Mucosa of rectum (tissue), 2 donors: ENCODE measurements around the gene GNAI2.
"Not testable (repeated sequence)": the region's sequence is repeated elsewhere in the genome, so short reads cannot be mapped to it uniquely, and the experiment has no call there.

ENCODE experiments used
- H3K27ac ChIP-seq, 2 donors: one replicate each; pipeline ENCODE4 v1.7.0; 2013; ENCODE audit warnings: inconsistent platforms in 2 of 2, low read depth in 2 of 2, low read length in 2 of 2
- H3K27me3 ChIP-seq, 2 donors: one replicate each; pipeline ENCODE4 v1.7.0; 2013; ENCODE audit warnings: low read length in 2 of 2; ENCODE audit not compliant: control insufficient read depth in 2 of 2, insufficient read depth in 2 of 2
- H3K36me3 ChIP-seq, 2 donors: one replicate each; pipeline ENCODE4 v1.7.0; 2013; ENCODE audit warnings: low read length in 2 of 2; ENCODE audit not compliant: control insufficient read depth in 2 of 2, insufficient read depth in 2 of 2
- H3K4me1 ChIP-seq, 2 donors: one replicate each; pipeline ENCODE4 v1.7.0; 2013; ENCODE audit warnings: low read length in 2 of 2, mild to moderate bottlenecking in 1 of 2; ENCODE audit not compliant: control insufficient read depth in 2 of 2, insufficient read depth in 2 of 2
- H3K4me3 ChIP-seq, 2 donors: one replicate each; pipeline ENCODE4 v1.7.0; 2013; ENCODE audit warnings: low read length in 2 of 2
- H3K9ac ChIP-seq, 2 donors: one replicate each; pipeline ENCODE4 v1.7.0; 2013; ENCODE audit warnings: low read length in 2 of 2, low read depth in 1 of 2, mild to moderate bottlenecking in 1 of 2
- H3K9me3 ChIP-seq, 2 donors: one replicate each; pipeline ENCODE4 v1.7.0; 2013; ENCODE audit warnings: low read length in 2 of 2; ENCODE audit not compliant: control insufficient read depth in 2 of 2
- donor health status: healthy.
- donor health status: Normal muscosa, but diverticular disease.

Gene GNAI2

GRCh38 chr3:50262200-50262599 lies 26.2 kb downstream of the GNAI2 start:
- peaks cover 36 to 39% of the 10 kb centered on the region in 2 donors for H3K4me1 ChIP-seq
- H3K9me3 ChIP-seq, H3K9ac ChIP-seq, H3K27me3 ChIP-seq, H3K36me3 ChIP-seq, H3K4me3 ChIP-seq, H3K27ac ChIP-seq: not testable (repeated sequence)

- Histone ChIP-seq H3K27ac (no peak overlapping the region), H3K4me1 (peaks cover 41 to 44% of the 10 kb centered on the region in 2 donors)
These were observed 26.8 kb downstream of the GNAI2 start for GRCh38 chr3:50262778-50263177.

DNA sequence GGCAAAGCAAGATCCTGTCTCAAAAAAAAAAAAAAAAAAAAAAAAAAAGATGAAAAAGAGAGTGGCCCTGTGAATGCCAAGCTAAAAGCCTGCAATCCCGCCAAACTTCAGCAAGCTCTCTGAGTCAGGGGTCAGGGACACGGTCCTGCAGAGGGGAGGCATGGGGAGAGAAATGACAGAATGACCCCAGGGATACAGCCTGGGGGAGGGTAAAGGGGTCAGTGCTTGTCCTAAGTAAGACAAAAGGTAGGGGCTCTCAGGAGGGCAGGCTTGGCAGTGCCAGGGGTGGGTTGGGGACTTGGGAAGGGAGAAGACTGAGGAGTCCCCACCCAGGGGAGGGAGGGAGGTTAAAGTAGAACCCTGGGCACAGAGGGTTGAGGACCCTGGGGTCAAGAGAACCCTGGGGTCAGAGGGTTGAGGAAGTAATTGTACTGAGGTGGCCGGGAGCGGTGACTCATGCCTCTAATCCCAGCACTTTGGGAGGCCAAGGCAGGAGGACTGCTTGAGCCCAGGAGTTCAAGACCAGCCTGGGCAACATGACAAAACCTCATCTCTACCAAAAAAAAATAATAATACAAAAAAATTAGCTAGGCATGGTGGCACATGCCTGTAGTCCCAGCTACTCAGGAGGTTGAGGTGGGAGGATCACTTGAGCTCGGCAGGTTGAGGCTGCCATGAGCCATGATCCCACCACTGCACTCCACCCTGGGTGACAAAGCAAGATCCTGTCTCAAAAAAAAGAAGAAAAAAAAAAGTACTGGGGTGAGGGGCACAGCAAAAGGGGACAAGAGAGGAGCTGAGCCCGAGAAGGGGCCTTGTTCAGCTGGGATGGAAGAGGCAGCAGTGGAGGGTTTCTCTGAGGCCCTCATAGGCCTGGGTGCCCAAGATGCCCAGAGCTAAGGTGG lies 27.7 kb downstream of the GNAI2 start:
- H3K27ac ChIP-seq, result peak overlapping the region; percentile 40 to 96
- no peaks in the 10 kb centered on the region for H3K9me3 ChIP-seq
- H3K27me3 ChIP-seq, result no peaks in the 10 kb centered on the region
- H3K9ac ChIP-seq, result no peak overlapping the region
- peaks cover 0 to 1% of the 10 kb centered on the region in 2 donors for H3K36me3 ChIP-seq
- no peak overlapping the region for H3K4me3 ChIP-seq
- peaks cover 50 to 53% of the 10 kb centered on the region in 2 donors for H3K4me1 ChIP-seq

More at GRCh38 chr3:50262778-50263177, 26.8 kb downstream of the GNAI2 start:
- Histone ChIP-seq H3K27me3 (no peaks in the 10 kb centered on the region), H3K9ac (no peak overlapping the region), H3K36me3 (peaks cover 3 to 5% of the 10 kb centered on the region in 2 donors), H3K9me3 (no peaks in the 10 kb centered on the region), H3K4me3 (no peak overlapping the region)

- Histone ChIP-seq H3K9me3 (no peaks in the 10 kb centered on the region), H3K27me3 (no peaks in the 10 kb centered on the region), H3K36me3 (no peaks in the 10 kb centered on the region), H3K4me1 (peaks cover 54 to 58% of the 10 kb centered on the region in 2 donors), H3K9ac (peak overlapping the region; percentile 24 to 36), H3K27ac (peak overlapping the region; percentile 96 to 97), H3K4me3 (no peak overlapping the region)
These were observed 28.5 kb downstream of the GNAI2 start for GRCh38 chr3:50264383-50264963.

GRCh38 chr3:50264964-50265485 lies 29.0 kb downstream of the GNAI2 start:
- H3K27ac ChIP-seq, result peak overlapping the region; percentile 96 to 97
- no peak overlapping the region for H3K4me3 ChIP-seq
- H3K9ac ChIP-seq, result peak overlapping the region in 1 of 2 donors; percentile 36
- H3K27me3 ChIP-seq, result no peaks in the 10 kb centered on the region
- H3K4me1 ChIP-seq, result peaks cover 57 to 61% of the 10 kb centered on the region in 2 donors
- no peaks in the 10 kb centered on the region for H3K36me3 ChIP-seq
- H3K9me3 ChIP-seq, result no peaks in the 10 kb centered on the region

GRCh38 chr3:50265571-50265970 lies 29.6 kb downstream of the GNAI2 start:
- Histone ChIP-seq H3K9ac (peak overlapping the region in 1 of 2 donors; percentile 36), H3K4me3 (no peak overlapping the region), H3K36me3 (no peaks in the 10 kb centered on the region), H3K4me1 (peaks cover 57 to 63% of the 10 kb centered on the region in 2 donors), H3K27ac (peak overlapping the region; percentile 96 to 97), H3K9me3 (no peaks in the 10 kb centered on the region), H3K27me3 (no peaks in the 10 kb centered on the region)

DNA sequence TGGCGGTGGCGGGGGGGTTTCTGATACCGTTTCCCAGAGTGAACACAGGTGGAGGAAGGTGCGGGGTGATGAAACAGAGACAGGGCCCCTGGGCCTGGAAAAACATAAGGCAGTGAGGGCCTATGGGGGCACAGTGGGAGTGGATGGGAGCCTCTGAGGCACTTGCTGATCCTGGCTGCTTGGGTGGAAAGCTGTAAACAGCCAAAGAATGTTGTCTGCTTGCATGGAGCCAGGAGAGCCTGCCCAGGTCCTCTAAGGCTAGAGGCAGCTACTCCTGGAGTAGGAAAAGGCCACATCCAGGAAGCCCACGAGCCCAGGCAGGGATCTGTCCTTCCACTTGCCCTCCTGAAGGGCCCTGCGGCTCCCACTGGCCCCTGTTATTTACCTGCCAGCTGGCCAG lies 30.0 kb downstream of the GNAI2 start:
- peaks cover 57 to 63% of the 10 kb centered on the region in 2 donors for H3K4me1 ChIP-seq
- H3K4me3 ChIP-seq, result peak overlapping the region in 1 of 2 donors; percentile 72
- H3K27me3 ChIP-seq, result no peaks in the 10 kb centered on the region
- H3K9me3 ChIP-seq, result no peaks in the 10 kb centered on the region
- peak overlapping the region; percentile 96 to 97 for H3K27ac ChIP-seq
- H3K36me3 ChIP-seq, result no peaks in the 10 kb centered on the region
- peak overlapping the region in 1 of 2 donors; percentile 93 for H3K9ac ChIP-seq

GRCh38 chr3:50266836-50267235 lies 30.8 kb downstream of the GNAI2 start:
- Histone ChIP-seq H3K36me3 (peaks cover 0 to 3% of the 10 kb centered on the region in 2 donors), H3K4me1 (peaks cover 61 to 69% of the 10 kb centered on the region in 2 donors), H3K4me3 (peak overlapping the region; percentile 63 to 72), H3K9me3 (no peaks in the 10 kb centered on the region), H3K27me3 (no peaks in the 10 kb centered on the region), H3K9ac (peak overlapping the region; percentile 88 to 93), H3K27ac (peak overlapping the region; percentile 96 to 97)

DNA sequence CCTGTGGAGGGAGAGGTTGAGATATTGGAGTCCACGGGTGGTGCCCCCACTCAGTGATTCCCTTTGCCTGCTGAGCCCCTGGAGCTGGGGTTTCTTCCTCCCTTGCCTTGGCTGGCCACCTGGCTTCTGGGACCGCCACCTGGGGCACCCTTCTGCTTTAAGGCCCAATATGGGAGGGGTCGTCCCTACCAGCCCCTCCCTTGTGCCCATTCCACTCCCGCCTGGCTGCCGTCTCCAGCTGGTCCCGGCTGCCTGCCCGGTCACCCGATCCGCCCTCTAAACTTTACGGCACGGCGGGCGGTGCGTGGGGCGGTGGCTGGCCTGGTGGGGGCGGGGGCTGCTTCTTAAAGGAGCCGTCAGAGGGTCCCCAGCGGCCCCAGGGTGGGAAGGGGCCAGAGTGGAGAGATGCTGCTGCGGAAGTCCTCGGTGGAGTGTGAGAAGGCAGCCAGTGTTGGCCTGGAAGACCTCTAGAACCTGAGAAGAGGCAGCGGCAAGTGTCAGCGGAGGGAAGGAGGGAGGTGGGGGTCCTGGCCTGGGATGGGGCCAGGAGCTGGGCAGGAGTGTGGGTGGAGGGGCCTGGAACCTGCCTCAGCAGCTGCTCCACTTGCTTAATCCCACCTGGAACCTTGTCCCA lies 31.4 kb downstream of the GNAI2 start:
- Histone ChIP-seq H3K4me3 (peak overlapping the region; percentile 63 to 79), H3K27me3 (no peaks in the 10 kb centered on the region), H3K27ac (peak overlapping the region; percentile 96 to 97), H3K4me1 (peaks cover 62 to 69% of the 10 kb centered on the region in 2 donors), H3K9me3 (no peaks in the 10 kb centered on the region), H3K9ac (peak overlapping the region; percentile 88 to 93), H3K36me3 (peaks cover 0 to 3% of the 10 kb centered on the region in 2 donors)
